A549 (cell line): ENCODE data around the gene BNC2. TPM values are rescaled to one million over a fixed set of nuclear protein-coding genes. Genes with fewer than 3 reads are reported as not detected.
A peak's percentile ranks its signal among the peaks of the same experiment; 100 is the strongest.

Source experiments
- ATAC-seq, 2 experiments: fragments of 200-7000 bp in 1 of 2; fragments of >200 bp in 1 of 2; cut with Nextera tagmentation in 1 of 2; cut with Tn5 transposase in 1 of 2; 3 replicates each; pipeline versions ENCODE4 v1.8.0 to v1.9.1; 2018 to 2020; ENCODE audit warnings: mild to moderate bottlenecking in 1 of 2, moderate library complexity in 1 of 2
- CTCF ChIA-PET: fragments of 300-600 bp; sonication (Branson Sonifier 250); formaldehyde crosslinking; extraction: SDS; loops from one replicate; lab custom pipeline; 2021; ENCODE audit warnings: antibody characterized with exemption, inconsistent platforms; lab: Yijun Ruan, JAX
- POLR2A ChIA-PET: fragments of 350-600 bp; formaldehyde crosslinking; extraction: SDS; loops from one replicate; lab custom pipeline; 2021; ENCODE audit warnings: antibody characterized with exemption, inconsistent platforms; lab: Yijun Ruan, JAX
- DNase-seq, 2 experiments: peaks; one replicate each; pipeline versions ENCODE4 v3.0.0 to v3.0.0-alpha.2; 2011 to 2016; ENCODE audit warnings: low read depth in 1 of 2, low spot score in 1 of 2
- FAIRE-seq: peaks from 2 replicates; lab custom pipeline; 2011; peaks lifted over from hg19 to GRCh38; lab: Jason Lieb, UNC
- H3K27ac ChIP-seq, 2 experiments: fragments of >200 bp; sonication (Bioruptor Twin); formaldehyde crosslinking; 3 replicates each; pipeline ENCODE4 v1.5.1; 2016 to 2017
- H3K4me1 ChIP-seq: fragments of >200 bp; sonication (Bioruptor Twin); formaldehyde crosslinking; 3 replicates; pipeline ENCODE4 v1.6.1; 2016
- H3K4me2 ChIP-seq: fragments of >200 bp; sonication (Bioruptor Twin); formaldehyde crosslinking; 3 replicates; pipeline ENCODE4 v1.6.1; 2016
- H3K4me3 ChIP-seq: fragments of >200 bp; sonication (Bioruptor Twin); formaldehyde crosslinking; 3 replicates; pipeline ENCODE4 v1.5.1; 2016
- H3K9me3 ChIP-seq: fragments of >200 bp; sonication (Bioruptor Twin); formaldehyde crosslinking; 3 replicates; pipeline ENCODE4 v1.6.1; 2016
- BCL3 ChIP-seq: fragments of >200 bp; sonication (Bioruptor Twin); formaldehyde crosslinking; IDR thresholded peaks from 3 replicates; pipeline ENCODE4 v1.6.1; 2016
- CBX8 ChIP-seq: fragments of 200-600 bp; sonication (generic); IDR thresholded peaks from 2 replicates; pipeline ENCODE4 v1.6.1; 2016
- CHD2 ChIP-seq: fragments of 150-350 bp; IDR thresholded peaks from 2 replicates; pipeline ENCODE4 v1.6.1; 2014; ENCODE audit warnings: low read length; ENCODE audit not compliant: partially characterized antibody
- E2F6 ChIP-seq: IDR thresholded peaks from 2 replicates; pipeline ENCODE4 v1.6.1; 2012; ENCODE audit warnings: low read depth, borderline replicate concordance
- ESRRA ChIP-seq: fragments of 150-350 bp; IDR thresholded peaks from 2 replicates; pipeline ENCODE4 v1.6.1; 2014; ENCODE audit warnings: mild to moderate bottlenecking, low read length, borderline replicate concordance
- HES2 ChIP-seq: fragments of >200 bp; sonication (Bioruptor Twin); formaldehyde crosslinking; IDR thresholded peaks from 2 replicates; pipeline ENCODE4 v1.6.1; 2016
- HOXA7 ChIP-seq: fragments of 250-450 bp; sonication (Bioruptor Pico); IDR thresholded peaks from 2 replicates; pipeline ENCODE4 v1.5.0; 2020; ENCODE audit warnings: mild to moderate bottlenecking, moderate library complexity
- MAFK ChIP-seq: fragments of 450-650 bp; IDR thresholded peaks from 2 replicates; pipeline ENCODE4 v1.6.1; 2014; ENCODE audit not compliant: partially characterized antibody
- NR3C1 ChIP-seq: fragments of >200 bp; sonication (Bioruptor Twin); formaldehyde crosslinking; IDR thresholded peaks from 3 replicates; pipeline ENCODE4 v1.6.1; 2017
- PBX3 ChIP-seq: IDR thresholded peaks from 2 replicates; pipeline ENCODE4 v1.6.1; 2012
- POLR2A ChIP-seq: IDR thresholded peaks from 2 replicates; pipeline ENCODE4 v1.6.1; 2012; ENCODE audit warnings: mild to moderate bottlenecking, low read length
- REST ChIP-seq: fragments of 200-600 bp; sonication (generic); IDR thresholded peaks from 2 replicates; pipeline ENCODE4 v1.6.1; 2016; ENCODE audit warnings: antibody characterized with exemption, mild to moderate bottlenecking, moderate library complexity
- RFX5 ChIP-seq: fragments of 450-650 bp; IDR thresholded peaks from 2 replicates; pipeline ENCODE4 v1.7.1; 2014; ENCODE audit warnings: antibody characterized with exemption, mild to moderate bottlenecking, moderate library complexity
- RNF2 ChIP-seq: fragments of 200-600 bp; sonication (generic); IDR thresholded peaks from 2 replicates; pipeline ENCODE4 v1.6.1; 2016; ENCODE audit warnings: low read depth, mild to moderate bottlenecking, antibody characterized with exemption, moderate library complexity, borderline replicate concordance
- SREBF2 ChIP-seq: fragments of 450-650 bp; IDR thresholded peaks from 2 replicates; pipeline ENCODE4 v1.6.1; 2014; ENCODE audit warnings: mild to moderate bottlenecking, moderate library complexity
- WGBS: methylation state at CpG from one replicate; pipeline ENCODE4 v1.1.6; 2017; ENCODE audit errors: missing lambda C conversion rate; 5-methylcytosine and 5-hydroxymethylcytosine counted together
- polyA plus RNA-seq, 4 experiments: library from polyadenylated mRNA; depleted of rRNA in 3 of 4; stranded (reverse); fragments of >200 nt; fragmentation: RNase III in 1 of 4; extraction: RNeasy Plus Mini Kit Qiagen cat#74134 plus additional on column Dnase treatment in 1 of 4; gene quantifications; 2 replicates in 3 of 4; 3 replicates in 1 of 4; pipeline ENCODE4 v1.2.3, GENCODE V29; 2011 to 2017

BNC2 gene
- polyA plus RNA-seq, 2 of the 4 experiments (the other 2 are of a cell fraction): 6.2 to 7.5 TPM

GRCh38 chr9:16370647-16371046 lies 499.8 kb downstream of the BNC2 start (continued):
- TF ChIP-seq CHD2: no peak
- TF ChIP-seq MAFK: no peak
- TF ChIP-seq, all 56 proteins: peak for 0

GRCh38 chr9:16369427-16369826 lies 501.0 kb downstream of the BNC2 start:
- FAIRE-seq: no peak

More at GRCh38 chr9:16369427-16369826, 501.0 kb downstream of the BNC2 start:
- H3K4me3 ChIP-seq: no peak overlapping the region
- CTCF ChIA-PET: interaction anchor here (1.0 to 1.5 kb wide), 4 partner anchors 10 to 40 kb away, joined by 3 to 6 read pairs (median 4); no protein-coding TSS in a partner anchor
- TF ChIP-seq ESRRA: no peak
- TF ChIP-seq CBX8: no peak
- TF ChIP-seq CHD2: no peak
- TF ChIP-seq PBX3: no peak
- no peak for TF ChIP-seq NR3C1
- no peak for TF ChIP-seq BCL3
- TF ChIP-seq POLR2A: no peak
- TF ChIP-seq REST: no peak
- TF ChIP-seq HOXA7 (CRISPR knock-in tag): no peak
- TF ChIP-seq RFX5: no peak
- no peak for TF ChIP-seq SREBF2
- no peak for TF ChIP-seq RNF2
- no peak for TF ChIP-seq HES2
- no peak for TF ChIP-seq E2F6
- TF ChIP-seq, all 56 proteins: peak for 0
- Histone ChIP-seq H3K27ac (peak overlapping the region in 1 of 2 experiments; percentile 75; a peak in 4 of 6 replicates), H3K4me2 (no peak overlapping the region), H3K9me3 (no peaks in the 10 kb centered on the region), H3K4me1 (peaks cover 16% of the 10 kb centered on the region)
- ATAC-seq (no peak), DNase-seq (no peak)
- POLR2A ChIA-PET: no interaction called here
- 95% methylated on average over 4 of the region's 4 CpGs for WGBS
